ENCODE data around the gene POLD1.

GRCh38 chr19:50406156-50406820, 22.1 kb downstream of the POLD1 start:
- TF ChIP-seq CTCF (IDR thresholded peaks at IDR 0.05; ENCODE audit: low read depth, low read length) (no peak), EZH2phosphoT487 (IDR thresholded peaks at IDR 0.05; ENCODE audit: low read depth) (no peak)

Data from OCI-LY3 (cell line).